Adrenal gland (tissue), 5 donors: Measurements from ENCODE around the gene KRTAP1-3.

ENCODE experiments used
- CTCF ChIP-seq, 6 experiments: fragments of 450-650 bp in 4 of 6; fragments of 200-600 bp in 2 of 6; sonication (generic) in 1 of 6; IDR thresholded peaks; 1 replicate in 5 of 6; 2 replicates in 1 of 6; pipeline versions ENCODE4 v1.5.1 to v1.8.0; 2016 to 2021; ENCODE audit warnings: antibody characterized with exemption in 6 of 6, mild to moderate bottlenecking in 2 of 6, moderate library complexity in 1 of 6
- POLR2A ChIP-seq, 2 donors: fragments of 450-650 bp; IDR thresholded peaks; one replicate each; pipeline ENCODE4 v1.6.1; 2017; ENCODE audit warnings: antibody characterized with exemption in 2 of 2, mild to moderate bottlenecking in 2 of 2, moderate library complexity in 1 of 2
- donor health status: DM: no; HTN: no; CAD: no.

- TF ChIP-seq CTCF (IDR thresholded peaks at IDR 0.05), result no peak
- no peak for TF ChIP-seq POLR2A (IDR thresholded peaks at IDR 0.05)
Observed at GRCh38 chr17:41008811-41009210, 25.9 kb downstream of the KRTAP1-3 start, which contains the start of gene KRTAP3-1.
